HG02642 (cell line): ENCODE results near the gene CXCL1.

Source experiments
- ATAC-seq: cut with Tn5 transposase; IDR thresholded peaks from one replicate; pipeline ENCODE4 v1.9.1; 2021; ENCODE audit warnings: mild to moderate bottlenecking; ENCODE audit not compliant: unreplicated experiment, poor library complexity

The CXCL1 gene

GRCh38 chr4:73869130-73870055 is at the start of gene CXCL1:
Gene CXCL1, plus strand, starts transcription at chr4:73869393. Its CDS starts 78 bp downstream, at chr4:73869471.
- no peak for ATAC-seq

GRCh38 chr4:73821325-73821724 is 47.9 kb upstream of the CXCL1 start:
- ATAC-seq, result no peak

GRCh38 chr4:73822389-73822788 is 46.8 kb upstream of the CXCL1 start:
- no peak for ATAC-seq

- no peak for ATAC-seq
Observed at GRCh38 chr4:73822812-73823504, 46.2 kb upstream of the CXCL1 start.

GRCh38 chr4:73823760-73824159 is 45.4 kb upstream of the CXCL1 start:
- ATAC-seq, result no peak

- no peak for ATAC-seq
Observed at GRCh38 chr4:73828956-73829355, 40.2 kb upstream of the CXCL1 start.

GRCh38 chr4:73831569-73831968 is 37.6 kb upstream of the CXCL1 start:
- ATAC-seq, result no peak

- no peak for ATAC-seq
Observed at GRCh38 chr4:73832651-73833237, 36.4 kb upstream of the CXCL1 start.

GRCh38 chr4:73836373-73837279 is 32.6 kb upstream of the CXCL1 start, which contains the start of gene CXCL6:
Gene CXCL6, plus strand, starts transcription at chr4:73836678. Its CDS starts 73 bp downstream, at chr4:73836751.
- ATAC-seq, result no peak

GRCh38 chr4:73839071-73839470 is 30.1 kb upstream of the CXCL1 start:
- no peak for ATAC-seq

- ATAC-seq, result no peak
Observed at GRCh38 chr4:73839715-73840114, 29.5 kb upstream of the CXCL1 start.

GRCh38 chr4:73841243-73841925 is 27.8 kb upstream of the CXCL1 start:
- ATAC-seq, result no peak

GRCh38 chr4:73842696-73843095 is 26.5 kb upstream of the CXCL1 start:
- ATAC-seq, result no peak

- no peak for ATAC-seq
Observed at GRCh38 chr4:73843369-73843768, 25.8 kb upstream of the CXCL1 start.

- no peak for ATAC-seq
Observed at GRCh38 chr4:73844345-73844744, 24.8 kb upstream of the CXCL1 start.

- ATAC-seq, result no peak
Observed at GRCh38 chr4:73844806-73845205, 24.4 kb upstream of the CXCL1 start.

- ATAC-seq, result no peak
Observed at GRCh38 chr4:73847526-73848182, 21.5 kb upstream of the CXCL1 start.

- ATAC-seq, result no peak
Observed at GRCh38 chr4:73848183-73848777, 20.9 kb upstream of the CXCL1 start.
